Stimulated activated CD8-positive, alpha-beta memory T cell treated with anti-CD3 and anti-CD28 coated beads, Interleukin-15, amount 100 ng/mL, for 24 hours (primary cell): ENCODE measurements around the gene MYO10.

Source experiments
- DNase-seq: peaks from one replicate; pipeline ENCODE4 v3.0.0-alpha.2; 2020; ENCODE audit warnings: low read depth

The MYO10 gene

DNA sequence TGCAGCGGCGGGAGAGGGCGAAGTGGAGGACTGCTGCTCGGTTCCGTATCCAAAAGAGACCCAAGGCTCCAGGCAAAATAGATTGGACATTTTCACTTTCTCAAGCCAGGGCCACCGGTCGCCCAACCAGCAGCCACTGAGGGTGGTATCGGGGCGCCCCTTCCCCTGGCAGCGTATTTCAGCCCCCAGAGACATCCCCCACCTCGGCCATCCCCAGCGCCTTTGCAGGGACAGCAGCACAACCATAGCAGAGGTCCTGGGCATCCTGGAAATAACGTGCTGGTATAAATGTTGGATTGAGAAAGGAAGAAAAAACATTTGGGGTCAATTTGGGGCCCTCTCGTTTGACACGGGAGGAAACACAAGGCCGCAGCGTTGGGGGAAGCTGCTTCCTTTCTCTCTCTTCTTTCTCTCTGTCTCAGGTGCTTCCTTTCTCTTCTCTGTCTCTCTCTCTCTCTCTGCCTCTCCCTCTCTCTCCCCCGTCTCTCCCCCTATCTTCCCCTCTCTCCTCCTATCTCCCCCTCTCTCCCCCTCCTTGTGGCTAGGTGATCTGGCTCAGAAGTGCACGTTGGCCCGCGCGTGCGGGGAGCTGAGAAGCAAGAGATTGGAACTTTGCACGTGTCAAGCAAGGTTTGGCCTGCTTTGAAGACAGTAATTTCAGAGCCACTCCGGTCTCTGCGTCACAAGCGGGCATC, 318.7 kb downstream of the MYO10 start:
- DNase-seq: no peak

GRCh38 chr5:16616536-16617273, 319.4 kb downstream of the MYO10 start, which contains the start of gene RETREG1:
Gene RETREG1, minus strand, starts transcription at chr5:16616997. Its CDS starts 26 bp downstream, at chr5:16616971.
- DNase-seq: peak; percentile 54

DNA sequence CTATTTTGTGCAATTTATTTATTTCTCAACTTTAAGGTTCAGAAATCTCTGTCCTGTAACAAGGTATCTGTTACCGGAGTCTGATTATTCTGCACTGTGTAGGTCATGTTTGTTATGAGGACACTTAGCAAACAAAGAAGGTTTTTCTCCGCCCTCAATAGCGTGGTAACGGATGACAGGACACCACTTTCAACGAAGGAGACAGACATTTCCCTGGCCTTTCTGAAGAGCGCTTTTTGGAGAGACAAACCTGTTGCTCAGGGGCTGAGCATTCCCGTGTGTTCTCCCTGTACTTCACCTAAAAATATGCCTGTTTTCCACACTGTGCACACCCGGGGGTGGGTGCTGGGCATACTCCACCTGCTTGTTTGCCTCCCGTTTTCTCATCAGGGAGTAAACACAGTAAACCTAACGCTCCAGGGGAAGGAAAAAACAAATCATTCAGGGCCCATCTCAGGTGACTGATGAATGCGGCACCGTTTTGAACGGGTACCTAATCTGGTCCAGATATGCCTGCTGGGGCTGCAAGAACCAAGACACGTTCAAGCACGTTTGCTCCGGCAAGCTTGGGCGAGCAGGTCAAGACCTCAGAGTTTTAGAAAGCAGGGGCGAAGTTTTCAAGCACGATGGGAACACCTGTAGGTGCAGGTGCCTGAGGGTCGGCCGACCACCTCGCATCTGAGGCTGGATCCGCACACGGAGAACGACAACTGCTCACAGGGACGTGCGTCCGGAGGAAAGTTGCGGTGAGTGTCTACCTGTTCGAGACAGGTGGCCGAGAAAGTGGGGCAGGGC, 320.1 kb downstream of the MYO10 start:
- no peak for DNase-seq

- no peak for DNase-seq
These were observed 324.1 kb downstream of the MYO10 start for GRCh38 chr5:16612007-16612406.
